ENCODE data around the gene NFATC4.

NFATC4 gene

GRCh38 chr14:24377126-24377525, 9.1 kb downstream of the NFATC4 start:
- Histone ChIP-seq H3K4me1 (ENCODE audit: control insufficient read depth, insufficient read depth, low read length) (peaks cover 3% of the 10 kb centered on the region), H3K9me3 (ENCODE audit: control insufficient read depth, low read length) (no peaks in the 10 kb centered on the region), H3K27me3 (ENCODE audit: control insufficient read depth, insufficient read depth, low read length, poor library complexity, severe bottlenecking) (no peaks in the 10 kb centered on the region), H3K27ac (ENCODE audit: insufficient read depth, low read depth, low read length, poor library complexity, severe bottlenecking) (no peak overlapping the region), H3K36me3 (ENCODE audit: control insufficient read depth, insufficient read depth, low read length) (peaks cover 23% of the 10 kb centered on the region), H3K4me3 (ENCODE audit: insufficient read depth, low read depth, low read length) (no peak overlapping the region)
- WGBS, 2 experiments: 91 to 92% methylated on average over 7 of the region's 7 CpGs

GRCh38 chr14:24377657-24378056, 9.7 kb downstream of the NFATC4 start:
- H3K27ac ChIP-seq (ENCODE audit: insufficient read depth, low read depth, low read length, poor library complexity, severe bottlenecking): no peak overlapping the region
- 77 to 83% methylated on average over 2 of the region's 2 CpGs for WGBS, 2 experiments
- H3K36me3 ChIP-seq (ENCODE audit: control insufficient read depth, insufficient read depth, low read length): peaks cover 18% of the 10 kb centered on the region
- no peak overlapping the region for H3K4me3 ChIP-seq (ENCODE audit: insufficient read depth, low read depth, low read length)
- no peaks in the 10 kb centered on the region for H3K27me3 ChIP-seq (ENCODE audit: control insufficient read depth, insufficient read depth, low read length, poor library complexity, severe bottlenecking)
- H3K4me1 ChIP-seq (ENCODE audit: control insufficient read depth, insufficient read depth, low read length): peaks cover 3% of the 10 kb centered on the region
- H3K9me3 ChIP-seq (ENCODE audit: control insufficient read depth, low read length): no peaks in the 10 kb centered on the region

DNA sequence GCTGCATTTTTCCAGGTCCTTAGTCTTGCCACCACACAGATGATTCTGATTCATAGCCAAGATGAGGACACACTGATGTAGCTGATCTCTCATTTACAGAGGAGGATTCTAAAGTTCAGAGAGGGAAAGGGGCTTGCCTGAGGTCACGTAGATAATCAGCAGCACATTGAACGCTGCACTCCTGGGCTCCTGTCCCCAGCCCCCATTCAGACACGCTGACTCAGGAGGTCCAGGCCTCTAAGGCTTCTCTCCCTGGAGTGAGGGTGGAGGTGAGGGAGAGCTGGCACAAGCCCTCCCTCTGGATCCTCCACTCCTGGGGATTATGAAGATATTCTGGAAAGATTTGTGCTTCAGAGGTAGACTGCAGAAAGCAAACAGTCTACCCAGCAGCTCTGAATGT, 10.3 kb downstream of the NFATC4 start:
- no peak overlapping the region for H3K27ac ChIP-seq (ENCODE audit: insufficient read depth, low read depth, low read length, poor library complexity, severe bottlenecking)
- H3K36me3 ChIP-seq (ENCODE audit: control insufficient read depth, insufficient read depth, low read length): peaks cover 11% of the 10 kb centered on the region
- 93 to 95% methylated on average over 3 of the region's 3 CpGs for WGBS, 2 experiments
- H3K4me3 ChIP-seq (ENCODE audit: insufficient read depth, low read depth, low read length): no peak overlapping the region
- no peaks in the 10 kb centered on the region for H3K9me3 ChIP-seq (ENCODE audit: control insufficient read depth, low read length)
- H3K4me1 ChIP-seq (ENCODE audit: control insufficient read depth, insufficient read depth, low read length): peaks cover 3% of the 10 kb centered on the region
- H3K27me3 ChIP-seq (ENCODE audit: control insufficient read depth, insufficient read depth, low read length, poor library complexity, severe bottlenecking): no peaks in the 10 kb centered on the region

GRCh38 chr14:24378981-24379906, 11.3 kb downstream of the NFATC4 start:
- no peak overlapping the region for H3K4me3 ChIP-seq (ENCODE audit: insufficient read depth, low read depth, low read length)
- no peak overlapping the region for H3K27ac ChIP-seq (ENCODE audit: insufficient read depth, low read depth, low read length, poor library complexity, severe bottlenecking)
- WGBS, 2 experiments: 91 to 93% methylated on average over 7 of the region's 7 CpGs
- no peaks in the 10 kb centered on the region for H3K27me3 ChIP-seq (ENCODE audit: control insufficient read depth, insufficient read depth, low read length, poor library complexity, severe bottlenecking)
- peaks cover 6% of the 10 kb centered on the region for H3K36me3 ChIP-seq (ENCODE audit: control insufficient read depth, insufficient read depth, low read length)
- peaks cover 3% of the 10 kb centered on the region for H3K4me1 ChIP-seq (ENCODE audit: control insufficient read depth, insufficient read depth, low read length)
- no peaks in the 10 kb centered on the region for H3K9me3 ChIP-seq (ENCODE audit: control insufficient read depth, low read length)

DNA sequence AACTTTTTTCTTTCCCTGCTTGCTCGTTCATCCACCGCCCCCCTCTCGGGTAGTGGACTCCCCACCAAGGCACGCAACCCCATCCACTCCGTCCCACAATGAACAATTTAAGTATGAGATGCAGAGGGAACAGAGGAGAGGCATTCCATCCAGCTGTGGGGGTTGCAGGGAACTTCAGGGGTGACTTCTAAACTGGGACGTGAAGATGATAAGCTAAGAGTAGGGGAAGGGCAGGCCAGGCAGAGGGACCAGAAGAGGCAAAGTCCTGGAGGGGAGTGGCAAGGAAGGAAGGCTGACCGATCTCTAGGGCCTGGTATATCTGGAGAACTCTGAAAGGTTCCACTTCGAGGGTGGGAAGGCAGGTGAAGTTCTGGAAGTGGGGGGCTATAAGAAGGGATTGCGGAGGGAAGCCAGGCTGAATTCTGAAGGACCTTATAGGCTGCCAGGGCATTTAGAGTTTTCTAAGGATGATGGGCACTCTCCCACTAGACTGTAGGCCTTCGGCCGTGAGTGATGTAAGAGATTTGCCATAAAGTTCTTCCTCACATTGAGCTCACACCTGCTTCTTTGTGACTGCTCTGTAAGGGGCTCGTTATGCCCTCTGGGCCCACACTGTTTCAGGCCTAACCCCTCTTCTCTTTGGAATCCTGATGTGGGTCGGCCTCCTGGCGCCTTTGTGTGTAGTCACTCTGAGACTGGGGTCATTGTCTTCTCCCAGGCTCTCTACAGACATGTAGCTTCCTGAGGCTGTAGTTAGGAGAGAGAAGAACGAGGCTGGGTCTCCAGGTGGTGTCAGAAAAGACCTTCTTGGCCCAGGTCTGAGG, 12.1 kb downstream of the NFATC4 start:
- no peaks in the 10 kb centered on the region for H3K9me3 ChIP-seq (ENCODE audit: control insufficient read depth, low read length)
- 72 to 75% methylated on average over 13 to 15 of the region's 15 CpGs for whole genome bisulfite sequencing, 2 experiments

GRCh38 chr14:24381363-24382063, 13.5 kb downstream of the NFATC4 start:
- Histone ChIP-seq H3K4me1 (ENCODE audit: control insufficient read depth, insufficient read depth, low read length) (peaks cover 3% of the 10 kb centered on the region), H3K4me3 (ENCODE audit: insufficient read depth, low read depth, low read length) (no peak overlapping the region), H3K27me3 (ENCODE audit: control insufficient read depth, insufficient read depth, low read length, poor library complexity, severe bottlenecking) (no peaks in the 10 kb centered on the region), H3K9me3 (ENCODE audit: control insufficient read depth, low read length) (no peaks in the 10 kb centered on the region), H3K27ac (ENCODE audit: insufficient read depth, low read depth, low read length, poor library complexity, severe bottlenecking) (no peak overlapping the region), H3K36me3 (ENCODE audit: control insufficient read depth, insufficient read depth, low read length) (peaks cover 6% of the 10 kb centered on the region)
- 89 to 94% methylated on average over 8 of the region's 8 CpGs for WGBS, 2 experiments

More for the DNA sequence above, 12.1 kb downstream of the NFATC4 start:
- Histone ChIP-seq H3K4me1 (ENCODE audit: control insufficient read depth, insufficient read depth, low read length) (peaks cover 3% of the 10 kb centered on the region), H3K27ac (ENCODE audit: insufficient read depth, low read depth, low read length, poor library complexity, severe bottlenecking) (no peak overlapping the region), H3K27me3 (ENCODE audit: control insufficient read depth, insufficient read depth, low read length, poor library complexity, severe bottlenecking) (no peaks in the 10 kb centered on the region), H3K4me3 (ENCODE audit: insufficient read depth, low read depth, low read length) (no peak overlapping the region), H3K36me3 (ENCODE audit: control insufficient read depth, insufficient read depth, low read length) (peaks cover 6% of the 10 kb centered on the region)

- Histone ChIP-seq H3K36me3 (ENCODE audit: control insufficient read depth, insufficient read depth, low read length) (peaks cover 6% of the 10 kb centered on the region), H3K27ac (ENCODE audit: insufficient read depth, low read depth, low read length, poor library complexity, severe bottlenecking) (no peak overlapping the region), H3K27me3 (ENCODE audit: control insufficient read depth, insufficient read depth, low read length, poor library complexity, severe bottlenecking) (no peaks in the 10 kb centered on the region), H3K4me1 (ENCODE audit: control insufficient read depth, insufficient read depth, low read length) (peaks cover 3% of the 10 kb centered on the region), H3K4me3 (ENCODE audit: insufficient read depth, low read depth, low read length) (no peak overlapping the region), H3K9me3 (ENCODE audit: control insufficient read depth, low read length) (no peaks in the 10 kb centered on the region)
- 92 to 93% methylated on average over 4 of the region's 4 CpGs for WGBS, 2 experiments
Observed at GRCh38 chr14:24382064-24382371, 14.0 kb downstream of the NFATC4 start.

- Histone ChIP-seq H3K27ac (ENCODE audit: insufficient read depth, low read depth, low read length, poor library complexity, severe bottlenecking) (no peak overlapping the region), H3K27me3 (ENCODE audit: control insufficient read depth, insufficient read depth, low read length, poor library complexity, severe bottlenecking) (no peaks in the 10 kb centered on the region), H3K4me3 (ENCODE audit: insufficient read depth, low read depth, low read length) (no peak overlapping the region), H3K9me3 (ENCODE audit: control insufficient read depth, low read length) (no peaks in the 10 kb centered on the region), H3K4me1 (ENCODE audit: control insufficient read depth, insufficient read depth, low read length) (peaks cover 3% of the 10 kb centered on the region), H3K36me3 (ENCODE audit: control insufficient read depth, insufficient read depth, low read length) (no peaks in the 10 kb centered on the region)
- 90 to 92% methylated on average over 4 of the region's 4 CpGs for WGBS, 2 experiments
Observed at GRCh38 chr14:24384169-24384568, 16.2 kb downstream of the NFATC4 start.

GRCh38 chr14:24385524-24385923, 17.5 kb downstream of the NFATC4 start:
- no peaks in the 10 kb centered on the region for H3K36me3 ChIP-seq (ENCODE audit: control insufficient read depth, insufficient read depth, low read length)
- no peaks in the 10 kb centered on the region for H3K27me3 ChIP-seq (ENCODE audit: control insufficient read depth, insufficient read depth, low read length, poor library complexity, severe bottlenecking)
- no peaks in the 10 kb centered on the region for H3K4me1 ChIP-seq (ENCODE audit: control insufficient read depth, insufficient read depth, low read length)
- H3K9me3 ChIP-seq (ENCODE audit: control insufficient read depth, low read length): no peaks in the 10 kb centered on the region
- H3K27ac ChIP-seq (ENCODE audit: insufficient read depth, low read depth, low read length, poor library complexity, severe bottlenecking): no peak overlapping the region
- WGBS, 2 experiments: 90 to 93% methylated on average over 4 of the region's 4 CpGs
- no peak overlapping the region for H3K4me3 ChIP-seq (ENCODE audit: insufficient read depth, low read depth, low read length)

- 89% methylated on average over 2 of the region's 2 CpGs for WGBS, 2 experiments
- Histone ChIP-seq H3K4me3 (ENCODE audit: insufficient read depth, low read depth, low read length) (no peak overlapping the region), H3K9me3 (ENCODE audit: control insufficient read depth, low read length) (no peaks in the 10 kb centered on the region), H3K36me3 (ENCODE audit: control insufficient read depth, insufficient read depth, low read length) (no peaks in the 10 kb centered on the region), H3K27ac (ENCODE audit: insufficient read depth, low read depth, low read length, poor library complexity, severe bottlenecking) (no peak overlapping the region), H3K27me3 (ENCODE audit: control insufficient read depth, insufficient read depth, low read length, poor library complexity, severe bottlenecking) (no peaks in the 10 kb centered on the region), H3K4me1 (ENCODE audit: control insufficient read depth, insufficient read depth, low read length) (no peaks in the 10 kb centered on the region)
Observed at GRCh38 chr14:24387009-24387345, 19.0 kb downstream of the NFATC4 start.
